Parathyroid adenoma (tissue), 2 donors: ENCODE measurements around the gene HAPSTR1.
A peak's percentile ranks its signal among the peaks of the same experiment; 100 is the strongest.

Experiments used
- H2AFZ ChIP-seq: fragments of 300-600 bp; sonication (generic); one replicate; pipeline ENCODE4 v1.7.0; 2017; ENCODE audit warnings: antibody characterized with exemption, mild to moderate bottlenecking
- H3K27ac ChIP-seq: fragments of 300-600 bp; sonication (generic); one replicate; pipeline ENCODE4 v1.7.0; 2017
- H3K27me3 ChIP-seq: fragments of 300-600 bp; sonication (generic); one replicate; pipeline ENCODE4 v1.7.0; 2017; ENCODE audit warnings: low read length; ENCODE audit not compliant: control insufficient read depth, insufficient read depth
- H3K36me3 ChIP-seq: fragments of 300-600 bp; sonication (generic); one replicate; pipeline ENCODE4 v1.7.0; 2017; ENCODE audit warnings: low read length; ENCODE audit not compliant: control insufficient read depth, insufficient read depth
- H3K4me1 ChIP-seq: fragments of 300-600 bp; sonication (generic); one replicate; pipeline ENCODE4 v1.7.0; 2017; ENCODE audit warnings: control low read depth
- H3K4me2 ChIP-seq: fragments of 300-600 bp; sonication (generic); one replicate; pipeline ENCODE4 v1.7.0; 2017; ENCODE audit warnings: low read length
- H3K4me3 ChIP-seq: fragments of 300-600 bp; sonication (generic); one replicate; pipeline ENCODE4 v1.7.0; 2017; ENCODE audit warnings: low read depth, low read length
- H3K79me2 ChIP-seq: fragments of 300-600 bp; sonication (generic); one replicate; pipeline ENCODE4 v1.7.0; 2017; ENCODE audit warnings: control low read depth
- H3K9ac ChIP-seq: fragments of 300-600 bp; sonication (generic); one replicate; pipeline ENCODE4 v1.7.0; 2017; ENCODE audit warnings: mild to moderate bottlenecking
- H3K9me3 ChIP-seq: fragments of 300-600 bp; sonication (generic); one replicate; pipeline ENCODE4 v1.7.0; 2017; ENCODE audit warnings: low read length; ENCODE audit not compliant: control insufficient read depth
- CTCF ChIP-seq: fragments of 300-600 bp; sonication (generic); IDR thresholded peaks from one replicate; pipeline ENCODE4 v1.7.0; 2017; ENCODE audit warnings: antibody characterized with exemption, mild to moderate bottlenecking
- donor health status: primary hyperparathyroidism.

HAPSTR1 gene

GRCh38 chr16:9095171-9095570, 3.7 kb downstream of the HAPSTR1 start:
- H3K9ac ChIP-seq = no peak overlapping the region
- peaks cover 66% of the 10 kb centered on the region for H3K79me2 ChIP-seq
- H3K4me3 ChIP-seq = peak overlapping the region; percentile 12
- H2AFZ ChIP-seq = no peak overlapping the region
- no peaks in the 10 kb centered on the region for H3K27me3 ChIP-seq
- peak overlapping the region; percentile 94 for H3K4me2 ChIP-seq
- no peaks in the 10 kb centered on the region for H3K9me3 ChIP-seq
- H3K36me3 ChIP-seq = peaks cover 4% of the 10 kb centered on the region
- no peak for TF ChIP-seq CTCF
- H3K27ac ChIP-seq = no peak overlapping the region
- peaks cover 28% of the 10 kb centered on the region for H3K4me1 ChIP-seq

GRCh38 chr16:9095656-9096397, 4.4 kb downstream of the HAPSTR1 start:
- TF ChIP-seq CTCF = no peak
- peaks cover 28% of the 10 kb centered on the region for H3K4me1 ChIP-seq
- no peak overlapping the region for H3K27ac ChIP-seq
- peaks cover 4% of the 10 kb centered on the region for H3K36me3 ChIP-seq
- no peaks in the 10 kb centered on the region for H3K9me3 ChIP-seq
- peaks cover 71% of the 10 kb centered on the region for H3K79me2 ChIP-seq
- no peak overlapping the region for H3K9ac ChIP-seq
- no peak overlapping the region for H3K4me3 ChIP-seq
- H3K4me2 ChIP-seq = no peak overlapping the region
- no peak overlapping the region for H2AFZ ChIP-seq
- H3K27me3 ChIP-seq = no peaks in the 10 kb centered on the region

GRCh38 chr16:9096416-9096952, 5.0 kb downstream of the HAPSTR1 start:
- TF ChIP-seq CTCF = no peak
- peaks cover 4% of the 10 kb centered on the region for H3K36me3 ChIP-seq
- H3K27me3 ChIP-seq = no peaks in the 10 kb centered on the region
- no peaks in the 10 kb centered on the region for H3K9me3 ChIP-seq
- H2AFZ ChIP-seq = no peak overlapping the region
- peaks cover 28% of the 10 kb centered on the region for H3K4me1 ChIP-seq
- H3K27ac ChIP-seq = no peak overlapping the region
- no peak overlapping the region for H3K9ac ChIP-seq
- H3K79me2 ChIP-seq = peaks cover 78% of the 10 kb centered on the region
- H3K4me3 ChIP-seq = no peak overlapping the region
- no peak overlapping the region for H3K4me2 ChIP-seq

- H2AFZ ChIP-seq = no peak overlapping the region
- no peak for TF ChIP-seq CTCF
- H3K4me1 ChIP-seq = peaks cover 28% of the 10 kb centered on the region
- H3K36me3 ChIP-seq = peaks cover 4% of the 10 kb centered on the region
- H3K9me3 ChIP-seq = no peaks in the 10 kb centered on the region
- H3K9ac ChIP-seq = no peak overlapping the region
- peaks cover 84% of the 10 kb centered on the region for H3K79me2 ChIP-seq
- no peak overlapping the region for H3K27ac ChIP-seq
- peak overlapping the region; percentile 9 for H3K4me2 ChIP-seq
- no peaks in the 10 kb centered on the region for H3K27me3 ChIP-seq
- H3K4me3 ChIP-seq = no peak overlapping the region
Observed at GRCh38 chr16:9097266-9098219, 6.1 kb downstream of the HAPSTR1 start.
